Mesendoderm (in vitro differentiated cells): ENCODE results near the gene ERO1B.

Source experiments
- DNase-seq: peaks from one replicate; pipeline ENCODE4 v3.0.0; 2013
- H2AK5ac ChIP-seq: 2 replicates; pipeline ENCODE4 v1.6.1; 2013; ENCODE audit warnings: low read length, inconsistent platforms
- H2BK120ac ChIP-seq: 2 replicates; pipeline ENCODE4 v1.6.1; 2013; ENCODE audit warnings: low read depth, mild to moderate bottlenecking, low read length, moderate library complexity, mixed read lengths
- H2BK15ac ChIP-seq: replicated peaks from 2 replicates; pipeline ENCODE4 v1.6.1; 2013; ENCODE audit warnings: low read depth, mild to moderate bottlenecking, moderate library complexity
- H2BK5ac ChIP-seq: 2 replicates; pipeline ENCODE4 v1.6.1; 2013; ENCODE audit warnings: low read length, inconsistent platforms
- H3K18ac ChIP-seq: 2 replicates; pipeline ENCODE4 v1.6.1; 2013; ENCODE audit warnings: mild to moderate bottlenecking, low read length, mixed read lengths
- H3K23ac ChIP-seq: one replicate; pipeline ENCODE4 v1.6.1; 2013; ENCODE audit warnings: low read length
- H3K27ac ChIP-seq: 2 replicates; pipeline ENCODE4 v1.5.1; 2013; ENCODE audit warnings: low read depth, mild to moderate bottlenecking, inconsistent platforms, low read length, moderate library complexity
- H3K27me3 ChIP-seq: 2 replicates; pipeline ENCODE4 v1.6.1; 2013; ENCODE audit warnings: low read length, control low read depth, mild to moderate bottlenecking, inconsistent platforms; ENCODE audit not compliant: insufficient read depth, poor library complexity
- H3K36me3 ChIP-seq: 2 replicates; pipeline ENCODE4 v1.6.1; 2013; ENCODE audit warnings: low read length, inconsistent platforms; ENCODE audit not compliant: control insufficient read depth, insufficient read depth
- H3K4ac ChIP-seq: one replicate; pipeline ENCODE4 v1.6.1; 2013; ENCODE audit warnings: low read depth, mild to moderate bottlenecking, low read length, moderate library complexity
- H3K4me1 ChIP-seq: 2 replicates; pipeline ENCODE4 v1.6.1; 2013; ENCODE audit warnings: low read depth, low read length, inconsistent platforms; ENCODE audit not compliant: control insufficient read depth
- H3K4me2 ChIP-seq: 2 replicates; pipeline ENCODE4 v1.6.1; 2013; ENCODE audit warnings: low read length
- H3K4me3 ChIP-seq: 2 replicates; pipeline ENCODE4 v1.5.1; 2013; ENCODE audit warnings: mild to moderate bottlenecking, low read length
- H3K56ac ChIP-seq: one replicate; pipeline ENCODE4 v1.6.1; 2013; ENCODE audit warnings: low read length
- H3K79me1 ChIP-seq: 2 replicates; pipeline ENCODE4 v1.6.1; 2013; ENCODE audit warnings: low read length, inconsistent platforms
- H3K79me2 ChIP-seq: 2 replicates; pipeline ENCODE4 v1.6.1; 2013; ENCODE audit warnings: mild to moderate bottlenecking, low read length; ENCODE audit not compliant: control insufficient read depth, insufficient read depth
- H3K9ac ChIP-seq: 2 replicates; pipeline ENCODE4 v1.6.1; 2013; ENCODE audit warnings: low read length, inconsistent platforms
- H4K5ac ChIP-seq: one replicate; pipeline ENCODE4 v1.6.1; 2013; ENCODE audit warnings: low read length
- H4K8ac ChIP-seq: one replicate; pipeline ENCODE4 v1.6.1; 2013; ENCODE audit warnings: low read depth, mild to moderate bottlenecking, control low read depth, low read length, moderate library complexity
- WGBS: extraction: QIAGEN DNeasy Blood & Tissue Kit; methylation state at CpG from one replicate; pipeline ENCODE4 v1.1.7; 2013; ENCODE audit warnings: low lambda C conversion rate, missing lambda C conversion rate; ENCODE audit not compliant: insufficient coverage; ENCODE audit errors: extremely low coverage; 5-methylcytosine and 5-hydroxymethylcytosine counted together

The ERO1B gene

DNA sequence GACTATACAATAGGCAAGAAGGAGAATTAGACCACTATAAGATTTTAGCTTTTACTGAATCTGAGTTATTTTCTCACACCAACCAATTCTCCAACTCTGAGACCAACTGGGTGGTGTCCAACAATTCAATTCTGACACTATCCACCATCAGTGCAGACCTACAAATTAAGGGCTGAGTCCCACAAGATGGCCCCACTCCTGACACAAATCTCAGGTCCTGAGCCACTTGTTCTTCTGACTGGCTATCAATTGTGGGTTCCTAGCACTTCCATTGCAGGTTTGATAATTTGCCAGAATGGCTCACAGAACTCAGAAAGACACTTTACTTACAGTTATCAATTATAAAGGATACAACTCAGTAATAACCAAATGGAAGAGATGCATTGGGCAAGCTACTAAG lies 6.7 kb downstream of the ERO1B start:
- H3K4me2 ChIP-seq, result no peak overlapping the region

GRCh38 chr1:236273358-236273757 lies 8.4 kb downstream of the ERO1B start:
- H3K18ac ChIP-seq, result no peak overlapping the region

More for the DNA sequence above, 6.7 kb downstream of the ERO1B start:
- no peak overlapping the region for H4K5ac ChIP-seq
- no peaks in the 10 kb centered on the region for H3K4me1 ChIP-seq
- no peak overlapping the region for H3K4me3 ChIP-seq
- no peak overlapping the region for H4K8ac ChIP-seq
- H3K27me3 ChIP-seq, result no peaks in the 10 kb centered on the region
- no peak overlapping the region for H3K27ac ChIP-seq
- no peak overlapping the region for H3K9ac ChIP-seq
- H2BK5ac ChIP-seq, result no peak overlapping the region
- no peak overlapping the region for H3K4ac ChIP-seq
- DNase-seq, result no peak
- no peak overlapping the region for H2AK5ac ChIP-seq
- H3K56ac ChIP-seq, result no peak overlapping the region
- H3K23ac ChIP-seq, result no peak overlapping the region
- no peaks in the 10 kb centered on the region for H3K36me3 ChIP-seq
- no peaks in the 10 kb centered on the region for H3K79me1 ChIP-seq
- no peak overlapping the region for H2BK120ac ChIP-seq
- no peaks in the 10 kb centered on the region for H3K79me2 ChIP-seq
- no peak overlapping the region for H3K18ac ChIP-seq
- H2BK15ac ChIP-seq, result no peak overlapping the region

GRCh38 chr1:236269439-236269838 lies 12.3 kb downstream of the ERO1B start:
- no peaks in the 10 kb centered on the region for H3K4me1 ChIP-seq
- no peak overlapping the region for H3K23ac ChIP-seq
- H4K5ac ChIP-seq, result no peak overlapping the region
- no peak overlapping the region for H2AK5ac ChIP-seq
- no peaks in the 10 kb centered on the region for H3K27me3 ChIP-seq
- H3K56ac ChIP-seq, result no peak overlapping the region
- no peaks in the 10 kb centered on the region for H3K79me2 ChIP-seq
- no peak overlapping the region for H2BK15ac ChIP-seq
- no peaks in the 10 kb centered on the region for H3K79me1 ChIP-seq
- DNase-seq, result no peak
- no peaks in the 10 kb centered on the region for H3K36me3 ChIP-seq
- H3K4ac ChIP-seq, result no peak overlapping the region
- H3K9ac ChIP-seq, result no peak overlapping the region
- no peak overlapping the region for H3K18ac ChIP-seq
- no peak overlapping the region for H2BK5ac ChIP-seq
- H2BK120ac ChIP-seq, result no peak overlapping the region
- H4K8ac ChIP-seq, result no peak overlapping the region
- no peak overlapping the region for H3K4me3 ChIP-seq
- no peak overlapping the region for H3K4me2 ChIP-seq
- H3K27ac ChIP-seq, result no peak overlapping the region

More at GRCh38 chr1:236273358-236273757, 8.4 kb downstream of the ERO1B start:
- no peak overlapping the region for H3K27ac ChIP-seq
- WGBS, result no CpG with 5 or more reads among the region's 2 CpGs
- H3K4me1 ChIP-seq, result no peaks in the 10 kb centered on the region
- no peak overlapping the region for H3K4me2 ChIP-seq
- no peak overlapping the region for H2BK5ac ChIP-seq
- no peak overlapping the region for H2AK5ac ChIP-seq
- H3K23ac ChIP-seq, result no peak overlapping the region
- no peaks in the 10 kb centered on the region for H3K79me2 ChIP-seq
- no peak overlapping the region for H3K4me3 ChIP-seq
- no peaks in the 10 kb centered on the region for H3K36me3 ChIP-seq
- no peak overlapping the region for H2BK120ac ChIP-seq
- no peak overlapping the region for H3K56ac ChIP-seq
- no peak overlapping the region for H4K5ac ChIP-seq
- no peaks in the 10 kb centered on the region for H3K27me3 ChIP-seq
- H4K8ac ChIP-seq, result no peak overlapping the region
- no peak overlapping the region for H3K4ac ChIP-seq
- no peak overlapping the region for H3K9ac ChIP-seq
- DNase-seq, result no peak
- H3K79me1 ChIP-seq, result no peaks in the 10 kb centered on the region
- no peak overlapping the region for H2BK15ac ChIP-seq

DNA sequence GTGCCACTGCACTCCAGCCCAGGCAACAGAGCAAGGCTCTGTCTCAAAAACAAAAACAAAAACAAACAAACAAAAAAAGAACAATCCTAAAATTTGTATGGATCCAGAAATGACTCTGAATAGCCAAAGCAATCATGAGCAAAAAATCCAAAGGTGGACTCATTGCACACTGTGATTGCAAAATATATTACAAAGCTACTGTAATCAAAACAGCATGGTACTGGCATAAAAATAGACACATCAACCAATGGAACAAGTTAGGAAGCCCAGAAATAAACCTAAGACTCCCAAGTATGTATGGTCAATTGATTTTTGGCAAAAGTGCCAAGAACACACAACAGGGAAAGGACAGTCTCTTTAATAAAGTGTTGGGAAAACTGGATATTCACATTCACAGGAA lies 19.9 kb downstream of the ERO1B start:
- Histone ChIP-seq H2BK5ac (no peak overlapping the region), H2AK5ac (no peak overlapping the region), H3K79me1 (no peaks in the 10 kb centered on the region), H3K79me2 (no peaks in the 10 kb centered on the region), H3K27me3 (no peaks in the 10 kb centered on the region), H2BK120ac (no peak overlapping the region), H3K4me2 (no peak overlapping the region), H3K4ac (no peak overlapping the region), H3K4me3 (no peak overlapping the region), H2BK15ac (no peak overlapping the region), H3K36me3 (no peaks in the 10 kb centered on the region), H3K27ac (no peak overlapping the region), H4K8ac (no peak overlapping the region), H3K23ac (no peak overlapping the region), H4K5ac (no peak overlapping the region), H3K18ac (no peak overlapping the region), H3K9ac (no peak overlapping the region), H3K56ac (no peak overlapping the region), H3K4me1 (no peaks in the 10 kb centered on the region)
- no peak for DNase-seq

GRCh38 chr1:236261033-236261432 lies 20.7 kb downstream of the ERO1B start:
- Histone ChIP-seq H3K9ac (no peak overlapping the region), H4K5ac (no peak overlapping the region), H3K4ac (no peak overlapping the region), H4K8ac (no peak overlapping the region), H2BK5ac (no peak overlapping the region), H3K4me2 (no peak overlapping the region), H2BK15ac (no peak overlapping the region), H2BK120ac (no peak overlapping the region), H3K27me3 (no peaks in the 10 kb centered on the region), H3K79me2 (no peaks in the 10 kb centered on the region), H3K79me1 (no peaks in the 10 kb centered on the region), H2AK5ac (no peak overlapping the region), H3K4me1 (no peaks in the 10 kb centered on the region), H3K18ac (no peak overlapping the region), H3K36me3 (no peaks in the 10 kb centered on the region), H3K23ac (no peak overlapping the region), H3K27ac (no peak overlapping the region), H3K4me3 (no peak overlapping the region), H3K56ac (no peak overlapping the region)
- no CpG with 5 or more reads among the region's 1 CpG for WGBS
- DNase-seq, result no peak

DNA sequence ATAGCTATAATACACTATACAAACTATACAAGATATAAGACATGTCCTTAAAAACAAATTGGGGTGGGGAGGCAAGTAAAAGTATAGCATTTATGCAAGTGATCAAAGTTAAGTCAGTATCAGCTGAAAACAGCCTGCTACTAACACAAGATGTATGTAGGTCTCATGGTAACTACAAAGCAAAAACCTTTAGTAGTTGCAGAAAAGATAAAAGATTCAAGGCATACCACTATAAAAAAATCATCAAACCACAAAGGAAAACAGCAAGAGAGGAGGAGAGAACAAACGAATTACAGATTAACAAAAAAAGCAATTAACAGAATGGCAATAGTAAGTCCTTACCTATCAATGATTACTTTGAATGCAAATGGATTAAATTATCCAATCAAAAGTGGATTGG lies 22.7 kb downstream of the ERO1B start:
- H2BK15ac ChIP-seq, result no peak overlapping the region
- no peaks in the 10 kb centered on the region for H3K4me1 ChIP-seq
- WGBS, result no CpG with 5 or more reads among the region's 1 CpG
- DNase-seq, result no peak
- no peak overlapping the region for H3K9ac ChIP-seq
- no peak overlapping the region for H3K4me2 ChIP-seq
- H3K27ac ChIP-seq, result no peak overlapping the region
- H3K79me2 ChIP-seq, result no peaks in the 10 kb centered on the region
- H4K8ac ChIP-seq, result no peak overlapping the region
- H3K4me3 ChIP-seq, result no peak overlapping the region
- H2BK5ac ChIP-seq, result no peak overlapping the region
- no peaks in the 10 kb centered on the region for H3K79me1 ChIP-seq
- H4K5ac ChIP-seq, result no peak overlapping the region
- no peak overlapping the region for H3K23ac ChIP-seq
- H3K56ac ChIP-seq, result no peak overlapping the region
- no peak overlapping the region for H3K18ac ChIP-seq
- H3K36me3 ChIP-seq, result no peaks in the 10 kb centered on the region
- no peak overlapping the region for H3K4ac ChIP-seq
- no peak overlapping the region for H2BK120ac ChIP-seq
- no peaks in the 10 kb centered on the region for H3K27me3 ChIP-seq
- no peak overlapping the region for H2AK5ac ChIP-seq
